GDM1 (cell line): ENCODE results near the gene MYT1.

Source experiments
- DNase-seq: peaks from one replicate; lab custom pipeline; 2025; lab: John Stamatoyannopoulos, UW

The MYT1 gene

DNA sequence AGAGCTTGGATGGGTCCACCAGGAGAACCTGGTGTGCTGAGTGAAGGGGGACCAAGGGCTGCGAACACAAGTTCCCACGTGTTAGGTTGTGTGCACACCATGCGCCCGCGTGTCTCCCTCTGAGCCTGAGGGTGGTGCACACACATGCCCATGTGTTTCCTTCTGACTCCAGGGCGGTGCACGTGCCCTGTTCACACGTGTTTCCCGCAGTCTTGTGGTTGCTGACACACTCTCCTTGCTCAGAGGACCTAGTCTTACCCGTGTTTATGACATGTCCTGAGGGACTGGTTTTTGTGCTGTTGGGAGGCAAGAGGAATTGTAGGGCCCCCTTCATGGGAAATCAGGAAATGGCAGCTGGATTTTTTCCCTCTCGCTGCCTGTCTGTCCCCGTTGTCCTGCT lies 55.0 kb downstream of the MYT1 start:
- no peak for DNase-seq

DNA sequence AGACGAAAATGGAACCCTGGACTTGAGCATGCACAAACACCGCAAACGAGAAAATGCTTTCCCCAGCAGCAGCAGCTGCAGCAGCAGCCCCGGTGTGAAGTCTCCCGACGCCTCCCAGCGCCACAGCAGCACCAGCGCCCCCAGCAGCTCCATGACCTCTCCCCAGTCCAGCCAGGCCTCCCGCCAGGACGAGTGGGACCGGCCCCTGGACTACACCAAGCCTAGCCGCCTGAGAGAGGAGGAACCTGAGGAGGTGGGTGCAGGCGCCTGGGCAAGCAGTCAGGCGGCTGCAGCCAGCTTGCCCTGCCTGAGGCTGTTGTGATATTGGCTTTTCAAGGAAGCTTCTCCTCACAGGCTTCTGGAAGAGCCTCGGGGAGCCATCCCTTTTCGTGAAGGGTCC lies 55.5 kb downstream of the MYT1 start:
- no peak for DNase-seq

DNA sequence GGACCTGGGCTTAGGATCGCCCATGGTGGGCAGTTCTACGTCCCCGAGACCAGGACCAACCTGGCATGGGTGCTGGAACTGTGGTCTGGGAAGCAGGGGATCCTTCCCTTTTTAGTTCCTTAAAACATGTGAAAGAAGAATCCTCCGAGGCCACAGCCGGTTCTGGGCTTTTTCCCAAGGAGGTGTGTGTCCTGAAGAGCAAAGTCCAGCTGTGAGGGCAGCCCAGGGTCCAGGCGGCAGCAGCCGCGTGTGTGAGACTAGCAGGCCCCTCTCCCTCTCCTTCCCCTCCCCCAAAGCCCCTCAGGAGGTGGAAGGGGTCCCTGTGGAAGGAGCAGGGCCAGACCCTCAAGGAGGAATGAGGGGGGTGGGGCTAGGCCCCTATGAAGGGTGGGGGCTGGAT lies 56.2 kb downstream of the MYT1 start:
- DNase-seq: no peak

DNA sequence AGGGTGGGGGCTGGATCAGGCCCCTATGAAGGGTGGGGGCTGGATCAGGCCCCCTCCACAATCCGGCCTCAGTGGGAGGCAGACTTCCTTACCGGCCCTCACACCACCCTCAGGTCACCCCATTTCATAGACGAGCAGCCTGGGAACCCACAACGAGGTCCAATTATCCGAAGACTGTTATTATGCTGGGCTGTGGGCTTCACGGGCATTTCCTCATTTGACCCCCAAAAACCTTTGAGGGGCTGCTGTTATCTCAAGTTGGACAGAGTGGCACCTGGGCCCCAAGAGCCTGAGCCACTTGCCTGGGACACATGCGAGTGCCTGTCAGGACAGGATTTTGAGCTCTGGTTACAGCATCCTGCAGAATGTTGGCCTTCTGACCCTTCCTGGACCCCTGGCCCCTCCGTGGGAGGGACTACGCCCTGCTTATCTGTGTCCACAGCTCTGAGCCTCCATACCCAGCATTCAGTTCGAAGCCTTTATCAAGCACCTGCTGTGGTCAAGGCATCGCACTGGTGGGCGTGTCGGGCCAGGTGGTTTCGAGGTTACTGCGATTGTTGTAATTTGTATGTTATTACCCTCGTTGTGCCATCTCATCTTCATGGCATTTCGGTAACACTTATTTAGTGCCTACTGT lies 56.8 kb downstream of the MYT1 start:
- DNase-seq: no peak

DNA sequence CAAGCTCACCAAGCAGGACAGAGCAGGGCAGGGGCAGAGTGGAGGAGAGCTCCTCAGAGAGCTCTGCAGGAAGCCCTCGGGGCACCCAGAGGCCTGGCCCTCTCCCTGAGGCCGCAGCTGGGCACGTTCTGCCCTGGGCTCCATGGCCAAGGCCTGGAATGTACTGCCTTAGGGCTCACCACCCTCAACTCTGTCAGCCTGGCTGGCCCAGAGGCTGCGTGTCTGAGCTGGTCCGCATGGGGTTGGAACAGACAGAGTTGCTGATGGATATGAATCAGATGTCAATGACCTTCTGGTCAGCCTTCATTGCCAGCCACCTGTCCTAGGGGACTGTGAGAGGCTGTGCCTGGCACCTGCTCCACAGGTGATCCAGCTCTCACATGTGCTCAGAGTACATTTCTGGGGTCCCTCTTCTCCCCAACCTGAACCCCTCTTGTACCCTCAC lies 58.1 kb downstream of the MYT1 start:
- no peak for DNase-seq

DNA sequence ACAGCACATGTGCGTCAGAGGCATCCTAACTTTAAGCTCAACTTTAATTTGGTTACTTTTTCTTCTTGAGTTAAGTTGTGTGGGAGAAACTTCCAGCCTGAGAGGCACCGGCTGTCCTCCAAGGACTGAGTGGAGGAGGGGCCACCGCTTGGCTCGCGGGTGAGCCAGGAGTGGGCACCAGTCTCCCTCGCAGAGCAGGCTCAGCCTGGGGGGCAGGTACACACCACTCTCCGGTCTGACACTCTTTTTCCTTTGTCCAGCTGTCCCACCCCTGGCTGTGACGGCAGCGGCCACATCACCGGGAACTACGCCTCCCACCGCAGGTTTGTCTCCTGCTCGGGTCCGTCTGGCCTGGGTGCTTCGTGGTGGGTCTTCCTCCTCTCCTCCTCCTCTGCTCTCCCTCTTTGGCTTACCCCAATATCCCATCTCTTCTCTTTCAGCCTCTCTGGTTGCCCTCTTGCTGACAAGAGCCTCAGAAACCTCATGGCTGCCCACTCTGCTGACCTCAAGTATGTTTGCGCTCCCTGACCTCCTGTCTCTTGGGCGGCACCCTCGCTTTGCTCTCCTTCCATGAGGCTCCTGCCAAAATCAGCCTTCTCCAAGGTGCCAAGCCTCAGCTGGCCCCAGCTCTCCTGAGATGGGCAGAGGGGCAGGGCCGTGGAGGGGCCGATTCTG lies 58.7 kb downstream of the MYT1 start:
- no peak for DNase-seq

DNA sequence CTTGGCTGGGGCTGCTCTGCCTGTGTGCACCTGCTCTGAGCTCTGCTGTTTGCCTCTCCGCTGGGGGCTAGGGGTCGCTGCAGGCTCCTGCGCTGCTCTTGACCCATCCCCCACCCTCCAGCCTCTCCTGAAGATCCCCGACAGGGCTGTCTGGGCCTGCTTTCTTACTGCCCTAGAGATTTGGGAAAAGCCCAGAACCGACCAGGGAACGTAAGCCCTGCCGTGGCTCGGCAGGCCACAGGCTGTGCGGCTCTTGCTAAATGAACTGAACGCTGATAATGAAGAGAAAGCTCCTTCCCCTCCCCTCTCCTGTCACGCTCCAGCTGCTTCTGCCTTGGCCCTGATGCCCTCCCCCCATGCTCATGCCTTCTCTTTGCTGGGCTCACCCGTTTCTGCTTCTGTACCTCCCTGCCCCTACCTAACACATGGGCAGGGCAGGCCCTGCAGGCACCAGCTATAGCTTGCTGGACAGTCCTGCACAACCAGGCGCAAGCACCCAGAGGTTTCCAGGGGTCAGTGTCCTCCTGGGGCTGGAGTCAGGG lies 59.3 kb downstream of the MYT1 start:
- no peak for DNase-seq

DNA sequence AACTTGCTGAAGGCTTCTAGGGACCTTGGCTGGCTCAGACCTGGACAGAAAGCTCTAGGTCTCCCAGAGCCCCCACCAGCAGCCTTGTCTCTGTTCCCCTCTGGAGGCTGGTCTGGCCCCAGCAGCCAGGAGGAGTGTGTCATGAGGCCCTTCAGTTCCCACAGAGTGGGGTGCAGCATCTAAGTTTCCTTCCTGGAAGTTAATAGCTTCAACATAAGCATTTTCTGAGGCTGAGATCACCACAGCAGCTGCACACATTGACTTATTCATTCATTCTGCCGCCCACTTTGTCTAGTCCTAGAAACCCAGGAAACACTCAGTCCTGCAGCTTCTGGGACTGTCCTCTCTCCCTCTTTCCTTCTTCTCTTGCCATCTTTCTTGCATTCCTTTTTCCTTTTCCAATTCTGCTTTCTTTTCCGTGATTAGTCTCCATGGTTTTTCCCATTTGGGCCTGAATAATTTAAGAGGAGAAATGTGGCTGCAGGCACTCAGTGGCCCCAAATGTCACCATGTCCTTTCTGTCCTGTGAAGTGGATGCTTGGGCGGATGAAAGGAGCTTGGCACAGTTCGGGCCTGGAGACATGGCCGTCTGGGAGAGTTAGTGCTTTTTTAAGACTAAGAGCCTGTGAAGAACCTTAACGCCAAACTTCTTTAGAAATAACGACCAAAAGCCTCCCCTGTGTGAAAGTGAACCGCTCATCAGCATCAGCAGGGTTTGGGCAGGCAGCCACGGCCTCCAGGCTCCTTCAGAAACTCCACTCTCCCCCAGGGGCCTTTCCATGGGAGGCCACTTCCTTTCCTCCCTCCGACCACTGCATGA lies 60.3 kb downstream of the MYT1 start:
- no peak for DNase-seq

DNA sequence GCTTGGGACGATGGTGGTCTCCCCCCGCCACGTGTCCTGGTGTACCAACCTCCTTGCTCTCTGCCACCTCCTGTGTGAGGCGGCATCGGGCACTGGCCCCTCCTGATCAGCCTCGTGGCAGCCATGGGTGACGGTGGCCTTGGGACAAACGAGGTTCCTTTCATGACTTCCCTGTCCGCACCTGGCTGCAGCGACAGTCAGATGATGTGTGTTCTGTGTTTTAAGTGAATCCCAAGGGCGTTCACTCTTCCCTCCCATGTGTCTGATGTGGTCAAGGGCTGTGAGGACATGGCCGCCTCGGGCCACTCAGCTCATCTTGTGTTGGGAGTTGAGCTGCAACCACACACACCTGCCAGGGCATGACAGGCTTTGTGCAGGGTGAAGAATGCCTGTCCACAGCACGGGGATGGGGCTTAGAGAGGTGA lies 60.9 kb downstream of the MYT1 start:
- no peak for DNase-seq

DNA sequence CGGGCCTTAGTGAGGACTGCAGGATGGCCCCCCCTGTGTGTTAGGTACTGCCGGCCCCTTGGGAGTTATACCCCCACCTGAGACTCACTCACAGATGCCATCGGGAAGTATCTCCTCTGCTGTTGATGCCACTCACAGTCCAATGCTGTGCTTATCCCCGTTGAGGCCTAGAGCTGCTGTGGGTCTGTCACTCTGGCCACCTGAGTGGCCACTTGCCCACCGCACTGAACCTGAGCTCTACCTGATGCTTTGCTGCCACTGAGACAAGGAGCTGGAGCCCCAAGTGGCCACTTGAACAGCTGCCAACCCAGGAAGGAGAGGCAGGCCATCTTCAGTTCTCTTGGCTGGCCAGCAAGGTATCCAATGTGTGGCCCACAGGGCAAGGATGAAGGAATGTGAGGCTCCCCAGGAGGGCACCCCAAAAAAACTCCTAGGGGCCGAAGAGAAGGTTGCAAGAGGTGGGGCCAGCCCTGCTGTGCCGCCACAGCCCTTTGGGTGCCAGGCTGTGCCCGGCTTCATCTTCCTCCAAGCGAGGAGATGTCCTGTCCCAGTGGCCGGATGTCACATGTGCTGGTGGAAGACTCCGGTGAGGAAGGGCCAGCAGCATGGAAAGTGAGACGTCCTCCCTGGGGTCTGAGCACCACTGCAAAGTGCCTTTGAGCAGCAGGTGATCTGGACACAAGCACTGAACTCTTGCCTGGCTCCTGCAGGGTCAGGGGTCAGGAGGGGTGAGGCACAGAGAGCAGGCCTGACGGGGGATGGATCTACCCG lies 61.8 kb downstream of the MYT1 start:
- no peak for DNase-seq

DNA sequence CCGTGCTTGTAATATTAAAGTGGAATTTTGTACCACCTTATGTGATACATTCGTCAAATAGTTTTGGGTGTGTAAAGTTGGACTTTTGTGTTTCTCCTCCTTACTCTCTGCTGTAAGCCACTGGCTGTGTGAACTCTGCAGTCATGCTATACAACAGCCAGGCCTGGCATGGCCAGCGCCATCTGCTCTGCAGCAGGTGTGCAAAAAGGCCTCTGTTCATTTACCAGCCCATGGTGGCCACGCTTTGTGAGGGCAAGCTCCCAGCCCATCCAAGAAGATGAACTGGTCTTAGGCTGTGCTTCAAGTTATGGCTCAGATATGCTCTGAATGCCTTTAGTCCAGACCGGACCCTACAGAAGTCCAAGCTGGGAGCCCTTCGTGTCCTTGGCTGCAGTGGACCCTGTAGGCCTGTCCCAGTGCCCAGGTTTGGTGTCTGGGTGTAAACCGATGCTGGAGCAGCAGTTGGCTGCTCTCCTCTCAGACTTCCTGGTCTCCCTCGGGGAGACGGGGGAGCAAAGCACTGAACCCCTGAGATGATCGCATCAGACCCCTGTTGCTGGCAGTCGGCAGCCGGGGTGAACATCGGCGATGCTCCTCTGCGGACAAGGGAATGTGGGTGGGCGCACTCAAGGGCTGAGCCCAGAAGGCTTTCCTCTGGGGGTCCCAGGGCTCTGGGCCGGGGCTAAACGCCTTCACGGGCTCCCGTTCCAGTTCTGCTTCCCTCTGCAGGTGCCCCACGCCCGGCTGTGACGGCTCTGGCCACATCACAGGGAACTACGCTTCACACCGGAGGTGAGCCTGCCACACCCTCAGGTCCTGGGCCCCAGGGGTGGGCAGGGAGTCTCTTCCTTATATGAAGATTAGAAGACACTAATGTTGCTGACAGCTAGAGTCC lies 62.7 kb downstream of the MYT1 start:
- DNase-seq: no peak

DNA sequence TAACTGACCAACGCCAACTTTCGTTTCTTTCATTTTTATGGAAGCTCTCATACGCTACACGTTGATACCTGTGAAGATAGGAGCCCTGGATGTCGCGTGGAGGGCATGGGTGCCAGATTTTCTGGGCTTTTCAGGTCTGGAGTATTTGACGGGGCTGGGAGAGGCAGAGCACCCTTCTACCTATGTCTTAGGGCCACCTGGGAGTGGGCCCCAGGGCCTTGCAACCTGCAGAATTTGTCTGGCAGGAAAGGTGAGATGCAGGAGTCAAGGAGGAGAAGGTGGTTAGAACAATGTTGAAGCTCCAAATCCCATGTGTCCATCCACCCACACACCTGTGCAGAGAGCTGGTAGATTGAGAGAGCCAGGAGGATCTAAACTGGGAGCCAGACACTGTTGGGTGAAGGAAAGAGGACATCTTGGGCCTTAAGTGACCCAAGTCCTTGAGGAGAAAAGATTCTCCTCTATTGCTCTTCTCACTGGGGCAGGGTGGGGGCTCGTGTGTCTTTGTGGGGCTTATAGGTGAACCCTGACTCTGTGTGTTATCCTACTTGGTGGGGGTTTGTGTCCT lies 63.9 kb downstream of the MYT1 start:
- no peak for DNase-seq

DNA sequence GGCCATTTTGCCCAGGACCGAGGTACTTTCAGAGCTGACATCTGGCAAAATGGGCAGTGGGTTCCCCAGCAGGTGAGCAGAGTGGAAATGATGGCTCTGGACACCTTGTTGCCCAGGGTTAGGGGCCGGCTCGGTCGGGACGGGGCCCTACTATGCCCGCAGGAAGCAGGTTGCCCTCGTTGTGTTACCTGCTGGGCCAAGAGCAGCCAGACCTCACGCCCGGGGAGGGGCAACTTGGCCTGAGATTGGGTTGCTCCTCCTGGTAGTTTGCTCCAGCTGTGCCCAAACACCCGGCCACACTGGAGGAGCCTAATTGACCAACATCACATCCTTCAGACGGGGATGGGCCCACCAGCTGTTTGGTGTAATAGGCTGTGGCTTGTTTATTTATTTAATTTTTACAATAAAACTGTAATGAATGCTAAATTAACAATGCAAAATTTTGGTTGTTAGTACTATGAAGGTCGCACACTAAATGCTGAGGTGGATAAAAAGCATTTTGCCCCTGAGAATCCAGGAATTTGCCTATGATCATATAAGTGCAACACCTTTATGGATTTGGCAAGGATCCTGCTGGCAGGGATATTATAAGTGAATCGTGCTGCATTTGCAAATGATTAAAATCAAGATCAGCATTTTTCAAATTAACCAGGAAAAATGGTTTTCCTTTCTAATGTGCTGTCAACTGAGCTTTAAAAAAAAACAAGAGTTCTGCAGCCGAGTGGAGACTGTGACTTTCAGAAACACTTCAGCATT lies 64.7 kb downstream of the MYT1 start:
- no peak for DNase-seq

DNA sequence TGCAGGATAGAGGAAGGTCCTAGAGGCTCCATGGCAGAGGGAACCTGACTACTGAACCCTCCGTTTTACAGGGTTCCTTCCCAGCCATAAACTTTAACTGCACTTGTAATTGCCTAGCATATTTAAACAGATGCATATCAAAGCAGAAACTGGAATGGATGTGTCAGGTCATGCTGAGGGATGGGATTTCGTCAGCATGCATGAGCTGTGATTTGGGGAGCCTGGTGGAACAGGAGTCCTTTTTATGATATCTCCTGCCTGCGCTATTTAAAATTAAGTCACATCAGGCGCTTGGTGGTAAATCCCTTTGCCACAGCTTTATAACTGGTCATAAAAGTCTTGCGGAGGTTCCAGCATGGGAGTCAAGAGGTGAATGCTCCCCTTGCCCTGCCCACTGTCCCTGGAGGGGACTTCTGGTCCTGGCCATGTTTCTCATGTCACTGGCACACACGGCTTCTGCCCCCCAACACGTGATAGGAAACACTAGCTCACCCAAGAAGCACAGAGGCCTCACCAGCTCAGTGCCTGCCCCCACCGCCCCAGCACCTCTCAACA lies 65.3 kb downstream of the MYT1 start:
- no peak for DNase-seq

DNA sequence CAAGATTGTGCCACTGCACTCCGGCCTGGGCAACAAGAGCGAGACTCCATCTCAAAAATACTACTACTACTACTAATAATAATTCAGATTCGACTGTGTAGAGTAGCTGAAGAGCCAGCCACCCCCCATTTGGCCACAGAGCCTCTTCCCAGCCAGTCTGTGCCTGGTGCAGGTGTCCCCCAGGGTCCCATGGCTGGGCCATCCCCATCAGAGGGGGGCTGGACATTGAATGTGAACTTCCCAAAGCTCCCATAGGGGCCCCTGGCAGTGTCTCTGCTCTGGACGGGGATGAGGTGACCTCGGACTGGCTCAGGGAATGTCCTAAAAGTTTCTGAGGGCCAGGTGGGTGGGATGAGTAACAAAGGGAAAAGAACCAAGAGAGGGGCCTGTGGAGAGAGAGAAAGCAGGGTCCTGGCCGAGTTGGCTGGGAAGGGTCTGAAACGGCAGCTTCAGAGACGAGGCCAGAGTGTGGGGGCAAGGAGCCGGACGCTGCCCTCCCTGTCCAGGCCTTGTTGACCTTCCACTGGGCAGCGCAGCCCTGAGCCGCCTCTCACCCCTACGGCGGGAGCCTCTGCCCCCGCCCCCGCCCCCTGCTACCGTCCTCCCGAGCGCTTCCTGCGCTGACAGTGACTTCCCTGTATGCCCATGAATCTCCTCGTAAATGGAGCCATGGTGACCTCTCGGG lies 66.4 kb downstream of the MYT1 start:
- no peak for DNase-seq

DNA sequence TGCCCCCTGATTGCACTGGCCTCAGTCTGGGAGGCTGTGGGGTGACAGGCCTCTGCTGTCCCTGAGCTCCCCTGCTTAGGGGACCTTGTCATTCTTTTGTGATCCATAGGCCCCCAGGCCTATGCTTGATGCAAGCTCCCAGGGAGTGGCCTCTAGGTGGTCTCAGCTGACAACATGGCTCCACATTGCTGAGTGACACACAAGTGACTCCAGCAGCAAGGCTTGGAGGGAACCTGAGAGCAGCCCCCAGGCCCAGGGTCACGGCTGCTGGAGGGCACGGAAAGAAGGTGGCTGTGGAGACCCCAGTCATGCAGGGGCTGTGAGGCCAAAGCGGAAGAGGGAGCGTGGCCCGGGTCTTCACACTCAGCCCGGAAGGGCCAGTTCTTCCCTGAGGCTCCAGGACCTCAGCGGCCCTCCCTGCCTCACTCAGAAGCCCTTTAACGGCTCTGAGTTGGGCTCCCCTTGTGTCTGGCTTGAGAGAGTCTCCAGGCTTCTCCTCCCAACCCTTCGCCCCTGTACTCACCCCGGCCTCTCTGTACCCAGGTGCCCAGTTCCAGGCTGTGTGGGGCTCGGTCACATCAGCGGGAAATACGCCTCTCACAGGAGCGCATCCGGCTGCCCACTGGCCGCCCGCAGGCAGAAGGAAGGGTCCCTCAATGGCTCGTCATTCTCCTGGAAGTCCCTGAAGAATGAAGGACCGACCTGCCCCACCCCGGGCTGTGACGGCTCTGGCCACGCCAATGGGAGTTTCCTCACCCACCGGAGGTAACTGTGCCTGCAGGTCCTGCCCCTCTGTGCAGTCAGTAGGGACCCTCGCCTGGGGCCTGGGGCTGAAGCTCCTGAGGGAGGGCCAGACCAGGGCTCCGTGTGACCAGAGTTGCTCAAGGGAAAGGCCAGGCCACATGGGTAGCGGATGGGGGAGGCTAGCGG lies 67.6 kb downstream of the MYT1 start:
- no peak for DNase-seq

DNA sequence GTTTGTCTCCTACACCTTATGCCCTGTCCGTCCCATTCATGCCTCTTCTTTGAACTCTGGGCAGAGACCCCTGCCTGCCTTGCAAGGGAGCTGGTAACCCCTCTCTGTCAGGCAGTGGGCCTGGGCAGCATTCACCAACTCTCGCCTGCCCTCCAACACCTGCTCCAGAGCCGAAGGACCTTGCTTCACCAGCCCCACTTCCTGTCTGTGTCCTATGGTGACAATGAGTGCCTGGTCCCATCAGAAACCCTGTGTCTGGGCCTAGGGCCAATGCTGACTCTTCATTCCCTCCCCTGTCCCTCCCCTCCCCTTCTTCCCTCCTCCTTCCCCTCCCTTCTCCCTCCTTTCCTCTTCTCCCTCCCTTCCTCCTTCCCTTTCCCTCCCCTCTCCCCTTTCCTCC lies 68.5 kb downstream of the MYT1 start:
- DNase-seq: no peak

DNA sequence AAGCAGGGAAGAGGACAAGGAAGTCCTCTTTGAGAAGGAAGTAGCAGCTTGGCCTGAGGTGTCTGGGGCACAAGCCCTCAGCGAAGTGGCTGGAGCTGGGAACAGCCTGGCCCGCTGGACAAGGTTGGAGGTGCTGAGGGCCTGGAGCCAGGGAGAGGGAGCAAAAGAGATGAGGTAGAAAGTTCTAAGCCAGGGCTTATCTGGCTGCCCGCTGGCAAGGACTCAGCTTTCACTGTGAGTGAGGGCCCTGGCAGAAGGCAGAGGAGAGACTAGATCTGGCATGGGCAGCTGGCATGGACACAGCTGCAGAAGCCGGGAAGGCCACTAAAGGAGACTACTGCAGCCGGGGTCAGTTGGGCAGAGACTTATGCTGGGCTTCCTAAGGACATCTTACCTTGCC lies 69.5 kb downstream of the MYT1 start:
- DNase-seq: no peak
